SK-N-SH (cell line): Measurements from ENCODE around the gene ADAM21. TPM values are rescaled to one million over a fixed set of nuclear protein-coding genes. Genes with fewer than 3 reads are reported as not detected.

Source experiments
- CTCF ChIA-PET: fragments of 300-600, 350-600 bp; formaldehyde crosslinking; extraction: SDS; loops from one replicate; lab custom pipeline; 2021; lab: Yijun Ruan, JAX
- POLR2A ChIA-PET: fragments of 350-600 bp; sonication (Branson Sonifier 250); formaldehyde crosslinking; extraction: SDS; loops from one replicate; lab custom pipeline; 2020; ENCODE audit warnings: antibody characterized with exemption, inconsistent platforms; lab: Yijun Ruan, JAX
- DNase-seq: peaks from one replicate; pipeline ENCODE4 v3.0.0; 2012
- H2AFZ ChIP-seq: fragments of 200-600 bp; sonication (generic); 2 replicates; pipeline ENCODE4 v1.8.1; 2016; ENCODE audit warnings: antibody characterized with exemption, mild to moderate bottlenecking, low read depth
- H3F3A ChIP-seq: fragments of 200-600 bp; sonication (generic); replicated peaks from 2 replicates; pipeline ENCODE3; 2016; ENCODE audit warnings: antibody characterized with exemption, mild to moderate bottlenecking; ENCODE audit not compliant: insufficient read depth
- H3K27ac ChIP-seq, 2 experiments: fragments of 200-500 bp in 1 of 2; fragments of 200-600 bp in 1 of 2; sonication (Bioruptor generic) in 1 of 2; sonication (generic), shearing (Covaris generic) in 1 of 2; 2 replicates each; pipeline versions ENCODE4 v1.5.1 to v1.6.1; 2014 to 2016; ENCODE audit warnings: low read depth in 2 of 2, inconsistent platforms in 1 of 2, low read length in 1 of 2, mild to moderate bottlenecking in 1 of 2, mixed read lengths in 1 of 2
- H3K27me3 ChIP-seq: fragments of 200-600 bp; sonication (generic), shearing (Covaris generic); 2 replicates; pipeline ENCODE4 v1.6.1; 2016; ENCODE audit warnings: mixed run types; ENCODE audit not compliant: insufficient read depth
- H3K36me3 ChIP-seq, 2 experiments: fragments of 200-500 bp in 1 of 2; fragments of 200-600 bp in 1 of 2; sonication (Bioruptor generic) in 1 of 2; sonication (generic) in 1 of 2; replicated peaks in 1 of 2; 2 replicates each; pipeline versions ENCODE3 to v1.5.1; 2014 to 2016; ENCODE audit warnings: low read length in 1 of 2, mild to moderate bottlenecking in 1 of 2; ENCODE audit not compliant: insufficient read depth in 2 of 2, control insufficient read depth in 1 of 2
- H3K4me1 ChIP-seq, 2 experiments: fragments of 200-500 bp in 1 of 2; fragments of 200-600 bp in 1 of 2; sonication (Bioruptor generic) in 1 of 2; sonication (generic), shearing (Covaris generic) in 1 of 2; 2 replicates each; pipeline versions ENCODE4 v1.5.1 to v1.6.1; 2014 to 2016; ENCODE audit warnings: low read depth in 1 of 2, low read length in 1 of 2, mixed run types in 1 of 2; ENCODE audit not compliant: insufficient read depth in 2 of 2, control insufficient read depth in 1 of 2
- H3K4me2 ChIP-seq: fragments of 200-600 bp; sonication (generic), shearing (Covaris generic); 2 replicates; pipeline ENCODE4 v1.6.1; 2017; ENCODE audit warnings: mixed run types
- H3K4me3 ChIP-seq, 2 experiments: fragments of 200-500 bp in 1 of 2; fragments of 200-600 bp in 1 of 2; sonication (Bioruptor generic) in 1 of 2; sonication (generic), shearing (Covaris generic) in 1 of 2; 2 replicates each; pipeline versions ENCODE4 v1.5.1 to v1.8.1; 2014 to 2016; ENCODE audit warnings: low read depth in 2 of 2, inconsistent platforms in 1 of 2, low read length in 1 of 2, mild to moderate bottlenecking in 1 of 2, mixed read lengths in 1 of 2, moderate library complexity in 1 of 2
- H3K79me2 ChIP-seq: fragments of 200-600 bp; sonication (generic); 2 replicates; pipeline ENCODE4 v1.8.1; 2017; ENCODE audit warnings: mild to moderate bottlenecking; ENCODE audit not compliant: insufficient read depth
- H3K9ac ChIP-seq: fragments of 200-600 bp; sonication (generic); 2 replicates; pipeline ENCODE4 v1.6.1; 2017; ENCODE audit warnings: mixed run types
- H3K9me2 ChIP-seq: fragments of 200-600 bp; sonication (generic); 2 replicates; pipeline ENCODE4 v1.6.1; 2017; ENCODE audit warnings: mixed run types
- H3K9me3 ChIP-seq: fragments of 200-600 bp; sonication (generic); 2 replicates; pipeline ENCODE4 v1.6.1; 2017; ENCODE audit warnings: mixed run types, mild to moderate bottlenecking, moderate library complexity
- H4K20me1 ChIP-seq: fragments of 200-600 bp; sonication (generic); 2 replicates; pipeline ENCODE4 v1.6.1; 2017; ENCODE audit warnings: mild to moderate bottlenecking, mixed run types; ENCODE audit not compliant: insufficient read depth
- CHD2 ChIP-seq: fragments of 150-350 bp; IDR thresholded peaks from 2 replicates; pipeline ENCODE4 v1.6.1; 2018; ENCODE audit warnings: low read length; ENCODE audit not compliant: partially characterized antibody
- CTCF ChIP-seq: fragments of 200-600 bp; sonication (generic); IDR thresholded peaks from 2 replicates; pipeline ENCODE4 v1.6.1; 2017; ENCODE audit warnings: antibody characterized with exemption, mild to moderate bottlenecking, moderate library complexity
- FOXJ3 ChIP-seq: sonication (generic); formaldehyde crosslinking; IDR thresholded peaks from 2 replicates; pipeline ENCODE4 v1.5.1; 2020; ENCODE audit warnings: mild to moderate bottlenecking, missing genetic modification reagents
- GATA2 ChIP-seq: sonication (generic); formaldehyde crosslinking; IDR thresholded peaks from 2 replicates; pipeline ENCODE4 v1.5.0; 2020; ENCODE audit warnings: mild to moderate bottlenecking, missing genetic modification reagents
- IRF3 ChIP-seq: fragments of 150-350 bp; IDR thresholded peaks from 2 replicates; pipeline ENCODE4 v1.6.1; 2016; ENCODE audit warnings: mild to moderate bottlenecking, low read depth, low read length
- JUND ChIP-seq: IDR thresholded peaks from 2 replicates; pipeline ENCODE4 v1.4.0; 2012
- MAX ChIP-seq: IDR thresholded peaks from 2 replicates; pipeline ENCODE4 v1.4.0; 2012; ENCODE audit warnings: low read depth
- MXI1 ChIP-seq: IDR thresholded peaks from 2 replicates; pipeline ENCODE4 v1.6.1; 2012; ENCODE audit warnings: mild to moderate bottlenecking, low read depth, low read length, improper control_type of control experiment
- NFIC ChIP-seq: IDR thresholded peaks from 2 replicates; pipeline ENCODE4 v1.4.0; 2012; ENCODE audit warnings: borderline replicate concordance
- PBX3 ChIP-seq: IDR thresholded peaks from 2 replicates; pipeline ENCODE4; 2012
- RAD21 ChIP-seq: IDR thresholded peaks from 2 replicates; pipeline ENCODE4 v1.6.1; 2012; ENCODE audit warnings: mild to moderate bottlenecking, low read length
- TAF1 ChIP-seq: IDR thresholded peaks from 2 replicates; pipeline ENCODE4 v1.6.1; 2012; ENCODE audit warnings: low read depth, mild to moderate bottlenecking, low read length, moderate library complexity, borderline replicate concordance
- USF1 ChIP-seq: IDR thresholded peaks from 2 replicates; pipeline ENCODE4 v1.4.0; 2012; ENCODE audit warnings: low read depth, borderline replicate concordance
- USF2 ChIP-seq: fragments of 150-350 bp; IDR thresholded peaks from 2 replicates; pipeline ENCODE4 v1.6.1; 2017; ENCODE audit warnings: antibody characterized with exemption, low read length, low read depth, borderline replicate concordance
- WGBS: methylation state at CpG from one replicate; pipeline ENCODE4 v1.1.6; 2017; ENCODE audit warnings: low lambda C conversion rate; 5-methylcytosine and 5-hydroxymethylcytosine counted together
- polyA plus RNA-seq, 3 experiments: library from polyadenylated mRNA; depleted of rRNA; stranded (reverse); fragments of >200 nt; gene quantifications; 2 replicates each; pipeline ENCODE4 v1.2.3, GENCODE V29; 2012
- TF ChIP-seq, protein P1 (sequence below): IDR thresholded peaks from 2 replicates; pipeline ENCODE4 v1.4.0; 2012; ENCODE audit warnings: low read depth, borderline replicate concordance

Gene ADAM21
- 1.6 and 3.1 TPM in 2 replicates for polyA plus RNA-seq (2012; rRNA removed)
- polyA plus RNA-seq (2012; cell fraction: cytosol; rRNA removed), result 3.0 TPM in 2 replicates
- polyA plus RNA-seq (2012; cell fraction: nucleus; rRNA removed), result 0.60 and 1.7 TPM in 2 replicates

DNA sequence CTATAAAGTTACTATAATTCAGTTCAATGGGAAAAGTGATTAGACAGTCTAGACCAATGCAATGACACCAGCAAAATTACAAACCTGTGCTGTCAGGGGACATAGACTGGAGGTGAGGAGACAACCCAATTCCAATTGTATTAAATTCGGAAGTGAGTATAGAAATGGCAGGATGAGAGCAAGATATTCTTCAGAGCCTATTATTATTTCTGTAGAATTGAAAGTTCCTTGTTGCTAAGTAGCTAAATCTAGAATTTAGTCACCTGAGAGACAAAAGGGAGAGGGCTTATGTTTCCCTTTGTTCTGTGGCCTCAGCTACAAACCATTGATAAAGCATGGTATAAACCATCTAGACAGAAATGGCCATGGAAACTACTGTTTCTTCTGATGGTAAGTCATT lies at the start of gene ADAM21:
Gene ADAM21, plus strand, starts transcription at position 301 of the 400 bp plus-strand sequence. CDS start 5,326 bp downstream, outside the sequence.
- Histone ChIP-seq H3K9ac (no peak within 1 kb of the TSS), H3K4me3 (no peak within 1 kb of the TSS), H4K20me1 (no peaks in the 10 kb centered on the region), H3K4me1 (no peaks in the 10 kb centered on the region), H3K4me2 (no peak within 1 kb of the TSS), H3K27me3 (no peaks in the 10 kb centered on the region), H3K36me3 (no peaks in the 10 kb centered on the region), H3K9me3 (no peaks in the 10 kb centered on the region), H3F3A (no peaks in the 10 kb centered on the region), H2AFZ (no peak within 1 kb of the TSS), H3K9me2 (no peaks in the 10 kb centered on the region), H3K27ac (no peak within 1 kb of the TSS), H3K79me2 (no peaks in the 10 kb centered on the region)
- POLR2A ChIA-PET, result no interaction called here
- TF ChIP-seq RAD21 (no peak), IRF3 (no peak), TAF1 (no peak), USF2 (no peak), CTCF (no peak), JUND (no peak), MAX (no peak), GATA2 (CRISPR knock-in tag) (no peak), FOXJ3 (CRISPR knock-in tag) (no peak), MXI1 (no peak), USF1 (no peak), CHD2 (no peak), NFIC (no peak), PBX3 (no peak)
- TF ChIP-seq, protein P1, sequence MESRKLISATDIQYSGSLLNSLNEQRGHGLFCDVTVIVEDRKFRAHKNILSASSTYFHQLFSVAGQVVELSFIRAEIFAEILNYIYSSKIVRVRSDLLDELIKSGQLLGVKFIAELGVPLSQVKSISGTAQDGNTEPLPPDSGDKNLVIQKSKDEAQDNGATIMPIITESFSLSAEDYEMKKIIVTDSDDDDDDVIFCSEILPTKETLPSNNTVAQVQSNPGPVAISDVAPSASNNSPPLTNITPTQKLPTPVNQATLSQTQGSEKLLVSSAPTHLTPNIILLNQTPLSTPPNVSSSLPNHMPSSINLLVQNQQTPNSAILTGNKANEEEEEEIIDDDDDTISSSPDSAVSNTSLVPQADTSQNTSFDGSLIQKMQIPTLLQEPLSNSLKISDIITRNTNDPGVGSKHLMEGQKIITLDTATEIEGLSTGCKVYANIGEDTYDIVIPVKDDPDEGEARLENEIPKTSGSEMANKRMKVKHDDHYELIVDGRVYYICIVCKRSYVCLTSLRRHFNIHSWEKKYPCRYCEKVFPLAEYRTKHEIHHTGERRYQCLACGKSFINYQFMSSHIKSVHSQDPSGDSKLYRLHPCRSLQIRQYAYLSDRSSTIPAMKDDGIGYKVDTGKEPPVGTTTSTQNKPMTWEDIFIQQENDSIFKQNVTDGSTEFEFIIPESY, result no peak
- WGBS, result 38% methylated on average over 1 of the region's 1 CpG
- CTCF ChIA-PET, result no interaction called here
- no peak for DNase-seq
